A549 (cell line): ENCODE measurements around the gene PDE1C. TPM values are rescaled to one million over a fixed set of nuclear protein-coding genes. Genes with fewer than 3 reads are reported as not detected.

Experiments
- ATAC-seq, 2 experiments: fragments of 200-7000 bp in 1 of 2; fragments of >200 bp in 1 of 2; cut with Nextera tagmentation in 1 of 2; cut with Tn5 transposase in 1 of 2; 3 replicates each; pipeline versions ENCODE4 v1.8.0 to v1.9.1; 2018 to 2020; ENCODE audit warnings: mild to moderate bottlenecking in 1 of 2, moderate library complexity in 1 of 2
- CTCF ChIA-PET: fragments of 300-600 bp; sonication (Branson Sonifier 250); formaldehyde crosslinking; extraction: SDS; loops from one replicate; lab custom pipeline; 2021; ENCODE audit warnings: antibody characterized with exemption, inconsistent platforms; lab: Yijun Ruan, JAX
- POLR2A ChIA-PET: fragments of 350-600 bp; formaldehyde crosslinking; extraction: SDS; loops from one replicate; lab custom pipeline; 2021; ENCODE audit warnings: antibody characterized with exemption, inconsistent platforms; lab: Yijun Ruan, JAX
- DNase-seq, 2 experiments: peaks; one replicate each; pipeline versions ENCODE4 v3.0.0 to v3.0.0-alpha.2; 2011 to 2016; ENCODE audit warnings: low read depth in 1 of 2, low spot score in 1 of 2
- FAIRE-seq: peaks from 2 replicates; lab custom pipeline; 2011; peaks lifted over from hg19 to GRCh38; lab: Jason Lieb, UNC
- H3K27ac ChIP-seq, 2 experiments: fragments of >200 bp; sonication (Bioruptor Twin); formaldehyde crosslinking; 3 replicates each; pipeline ENCODE4 v1.5.1; 2016 to 2017
- H3K4me1 ChIP-seq: fragments of >200 bp; sonication (Bioruptor Twin); formaldehyde crosslinking; 3 replicates; pipeline ENCODE4 v1.6.1; 2016
- H3K4me2 ChIP-seq: fragments of >200 bp; sonication (Bioruptor Twin); formaldehyde crosslinking; 3 replicates; pipeline ENCODE4 v1.6.1; 2016
- H3K4me3 ChIP-seq: fragments of >200 bp; sonication (Bioruptor Twin); formaldehyde crosslinking; 3 replicates; pipeline ENCODE4 v1.5.1; 2016
- H3K9me3 ChIP-seq: fragments of >200 bp; sonication (Bioruptor Twin); formaldehyde crosslinking; 3 replicates; pipeline ENCODE4 v1.6.1; 2016
- BCL3 ChIP-seq: fragments of >200 bp; sonication (Bioruptor Twin); formaldehyde crosslinking; IDR thresholded peaks from 3 replicates; pipeline ENCODE4 v1.6.1; 2016
- CEBPB ChIP-seq, 2 experiments: fragments of >200 bp in 1 of 2; sonication (Bioruptor Twin) in 1 of 2; formaldehyde crosslinking in 1 of 2; IDR thresholded peaks; 2 replicates each; pipeline ENCODE4 v1.6.1; 2012 to 2016
- EHMT2 ChIP-seq: fragments of 200-600 bp; sonication (generic); IDR thresholded peaks from 2 replicates; pipeline ENCODE4 v1.6.1; 2016; ENCODE audit warnings: antibody characterized with exemption, low read depth, mild to moderate bottlenecking, moderate library complexity
- GATA3 ChIP-seq: IDR thresholded peaks from 2 replicates; pipeline ENCODE4 v1.6.1; 2012; ENCODE audit warnings: borderline replicate concordance
- HDAC2 ChIP-seq: fragments of 200-600 bp; sonication (generic); IDR thresholded peaks from 2 replicates; pipeline ENCODE4 v1.6.1; 2016
- HOXA7 ChIP-seq: fragments of 250-450 bp; sonication (Bioruptor Pico); IDR thresholded peaks from 2 replicates; pipeline ENCODE4 v1.5.0; 2020; ENCODE audit warnings: mild to moderate bottlenecking, moderate library complexity
- HOXB13 ChIP-seq: fragments of 250-450 bp; sonication (Bioruptor Pico); IDR thresholded peaks from 2 replicates; pipeline ENCODE4 v1.5.0; 2020; ENCODE audit warnings: low read depth, mild to moderate bottlenecking, moderate library complexity
- HOXB5 ChIP-seq: fragments of 250-450 bp; sonication (Bioruptor Pico); IDR thresholded peaks from 2 replicates; pipeline ENCODE4 v1.5.0; 2020; ENCODE audit warnings: mild to moderate bottlenecking, moderate library complexity
- NR3C1 ChIP-seq: fragments of >200 bp; sonication (Bioruptor Twin); formaldehyde crosslinking; IDR thresholded peaks from 3 replicates; pipeline ENCODE4 v1.6.1; 2017
- RAD21 ChIP-seq, 2 experiments: fragments of >200 bp in 1 of 2; sonication (Bioruptor Twin) in 1 of 2; formaldehyde crosslinking in 1 of 2; IDR thresholded peaks in 1 of 2; conservative IDR thresholded peaks in 1 of 2; 2 replicates in 1 of 2; 3 replicates in 1 of 2; pipeline ENCODE4 v1.6.1; 2012 to 2018; ENCODE audit warnings: inconsistent platforms in 1 of 2
- RARB ChIP-seq: fragments of 250-450 bp; sonication (Bioruptor Pico); IDR thresholded peaks from 2 replicates; pipeline ENCODE4 v1.8.0; 2021; ENCODE audit warnings: mild to moderate bottlenecking, moderate library complexity
- RFX5 ChIP-seq: fragments of 450-650 bp; IDR thresholded peaks from 2 replicates; pipeline ENCODE4 v1.7.1; 2014; ENCODE audit warnings: antibody characterized with exemption, mild to moderate bottlenecking, moderate library complexity
- RNF2 ChIP-seq: fragments of 200-600 bp; sonication (generic); IDR thresholded peaks from 2 replicates; pipeline ENCODE4 v1.6.1; 2016; ENCODE audit warnings: low read depth, mild to moderate bottlenecking, antibody characterized with exemption, moderate library complexity, borderline replicate concordance
- SMC3 ChIP-seq: fragments of >200 bp; sonication (Bioruptor Twin); formaldehyde crosslinking; IDR thresholded peaks from 3 replicates; pipeline ENCODE4 v1.6.1; 2018; ENCODE audit warnings: inconsistent platforms
- TFCP2L1 ChIP-seq: fragments of 250-450 bp; sonication (Bioruptor Pico); IDR thresholded peaks from 2 replicates; pipeline ENCODE4 v1.5.0; 2021; ENCODE audit warnings: mild to moderate bottlenecking
- TP53 ChIP-seq: fragments of 250-450 bp; sonication (Bioruptor Pico); IDR thresholded peaks from 2 replicates; pipeline ENCODE4 v1.5.0; 2021; ENCODE audit warnings: mild to moderate bottlenecking, moderate library complexity
- ZFP36 ChIP-seq: fragments of 450-650 bp; IDR thresholded peaks from 2 replicates; pipeline ENCODE4 v1.6.1; 2014; ENCODE audit warnings: borderline replicate concordance; ENCODE audit not compliant: partially characterized antibody
- WGBS: methylation state at CpG from one replicate; pipeline ENCODE4 v1.1.6; 2017; ENCODE audit errors: missing lambda C conversion rate; 5-methylcytosine and 5-hydroxymethylcytosine counted together
- polyA plus RNA-seq, 4 experiments: library from polyadenylated mRNA; depleted of rRNA in 3 of 4; stranded (reverse); fragments of >200 nt; fragmentation: RNase III in 1 of 4; extraction: RNeasy Plus Mini Kit Qiagen cat#74134 plus additional on column Dnase treatment in 1 of 4; gene quantifications; 2 replicates in 3 of 4; 3 replicates in 1 of 4; pipeline ENCODE4 v1.2.3, GENCODE V29; 2011 to 2017
- TF ChIP-seq, protein P1 (sequence below): fragments of 200-600 bp; sonication (generic); IDR thresholded peaks from 2 replicates; pipeline ENCODE4 v1.6.1; 2016; ENCODE audit warnings: antibody characterized with exemption, mild to moderate bottlenecking, moderate library complexity
- TF ChIP-seq, protein P2 (sequence below): fragments of 150-350 bp; IDR thresholded peaks from 2 replicates; pipeline ENCODE4 v1.6.1; 2014; ENCODE audit warnings: low read depth, mild to moderate bottlenecking, low read length

The PDE1C gene
- polyA plus RNA-seq, 2 of the 4 experiments (the other 2 are of a cell fraction), result 8.0 to 11.0 TPM

GRCh38 chr7:32039000-32039756 is 31.0 kb downstream of the PDE1C start:
- Histone ChIP-seq H3K27ac (peak overlapping the region; percentile 31 to 63), H3K4me1 (peaks cover 92% of the 10 kb centered on the region), H3K4me2 (peak overlapping the region; percentile 40), H3K4me3 (no peak overlapping the region), H3K9me3 (no peaks in the 10 kb centered on the region)
- ATAC-seq (peak; percentile 46 to 67; a peak in 3 of 6 replicates), FAIRE-seq (no peak), DNase-seq (peak in 1 of 2 experiments; percentile 78)
- TF ChIP-seq CEBPB (IDR thresholded peaks at IDR 0.05) (0 out of 4 replicates have a peak, but pooled peaks of 1 of the 2 experiments have one; percentile 8), RAD21 (conservative IDR thresholded peaks at IDR 0.05 in 1 of 2, IDR thresholded peaks at IDR 0.05 in 1 of 2) (peak; percentile 52 to 55; a peak in 4 of 5 replicates), TFCP2L1 (no peak), GATA3 (peak; percentile 68), BCL3 (no peak), SMC3 (peak; percentile 42; the same call in 2 of the 3 replicates)
- POLR2A ChIA-PET, result no interaction called here
- WGBS, result 50% methylated on average over 6 of the region's 6 CpGs
- CTCF ChIA-PET, result interaction anchor here (1.0 to 1.3 kb wide), 3 partner anchors 21 to 165 kb away, joined by 3 to 4 read pairs (median 3); no protein-coding TSS in a partner anchor

- peaks cover 86% of the 10 kb centered on the region for H3K4me1 ChIP-seq
- ChIA-PET POLR2A (no interaction called here), CTCF (interaction anchor here (1.3 kb wide), 2 partner anchors 22 to 167 kb away, joined by 3 to 4 read pairs; no protein-coding TSS in a partner anchor)
- H3K4me3 ChIP-seq, result no peak overlapping the region
- no peak for ATAC-seq
- no peak overlapping the region for H3K4me2 ChIP-seq
- DNase-seq, result no peak
- peak overlapping the region in 1 of 2 experiments; percentile 36; a peak in 3 of 6 replicates for H3K27ac ChIP-seq
- FAIRE-seq, result no peak
- TF ChIP-seq TFCP2L1, result no peak
- TF ChIP-seq HOXA7 (CRISPR knock-in tag), result no peak
- no peak for TF ChIP-seq EHMT2
- no peak for TF ChIP-seq HOXB13 (CRISPR knock-in tag)
- TF ChIP-seq GATA3, result no peak
- H3K9me3 ChIP-seq, result no peaks in the 10 kb centered on the region
Measured at GRCh38 chr7:32037650-32038198, 32.5 kb downstream of the PDE1C start.

DNA sequence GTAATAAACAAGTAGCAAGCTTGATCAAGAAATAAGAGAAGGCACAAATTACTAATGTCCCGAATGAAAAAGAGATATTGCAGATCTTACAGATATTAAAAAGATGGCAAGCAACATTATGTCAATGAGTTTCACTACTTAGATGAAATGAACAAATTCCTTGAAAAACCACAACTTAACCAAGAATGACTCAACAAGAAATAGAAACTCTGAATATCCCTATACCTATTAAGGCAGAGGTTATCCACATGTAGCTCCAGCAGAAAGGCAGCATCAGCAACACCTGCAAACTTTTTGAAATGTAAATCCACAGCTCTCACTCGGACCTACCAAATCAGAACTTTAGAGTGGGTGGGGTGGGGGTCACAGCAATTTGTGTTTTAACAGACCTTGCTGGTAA is 33.6 kb downstream of the PDE1C start:
- peak overlapping the region; percentile 20 to 36; a peak in 4 of 6 replicates for H3K27ac ChIP-seq
- H3K9me3 ChIP-seq, result no peaks in the 10 kb centered on the region
- no peak for DNase-seq
- ATAC-seq, result no peak
- ChIA-PET CTCF (interaction anchor here (1.0 to 1.7 kb wide), 2 partner anchors 23 to 222 kb away, joined by 3 to 4 read pairs; no protein-coding TSS in a partner anchor), POLR2A (no interaction called here)
- WGBS, result 79% methylated on average over 2 of the region's 2 CpGs
- TF ChIP-seq RNF2, result no peak
- peaks cover 77% of the 10 kb centered on the region for H3K4me1 ChIP-seq
- peak overlapping the region; percentile 23; the same call in 2 of the 3 replicates for H3K4me2 ChIP-seq
- no peak overlapping the region for H3K4me3 ChIP-seq
- no peak for FAIRE-seq

DNA sequence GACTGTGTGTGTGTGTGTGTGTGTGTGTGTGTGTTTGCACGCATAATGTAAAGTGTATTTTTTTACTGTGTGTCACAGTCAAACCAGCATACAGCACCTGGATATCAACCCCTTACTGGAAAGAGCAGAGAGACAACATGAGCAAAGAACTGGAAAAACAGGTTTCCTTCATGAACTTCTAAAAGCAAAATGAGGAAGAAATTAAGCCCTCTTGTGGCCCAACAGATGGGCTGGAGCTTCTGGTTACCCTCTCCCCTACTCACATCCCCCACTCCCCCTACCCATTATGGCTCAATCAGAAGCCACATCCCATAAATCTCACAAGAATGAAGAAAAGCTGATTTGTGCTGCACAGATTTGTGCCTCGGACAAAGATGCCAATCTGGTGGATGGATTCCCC is 36.2 kb downstream of the PDE1C start:
- FAIRE-seq (no peak), ATAC-seq (no peak), DNase-seq (no peak)
- ChIA-PET CTCF (interaction anchor here (1.4 to 1.6 kb wide), 2 partner anchors 8 to 11 kb away, joined by 3 to 4 read pairs; no protein-coding TSS in a partner anchor), POLR2A (no interaction called here)
- H3K4me3 ChIP-seq, result no peak overlapping the region
- peak overlapping the region in 1 of 2 experiments; percentile 41; a peak in 1 of 6 replicates for H3K27ac ChIP-seq
- no peak overlapping the region for H3K4me2 ChIP-seq
- no peaks in the 10 kb centered on the region for H3K9me3 ChIP-seq
- peaks cover 62% of the 10 kb centered on the region for H3K4me1 ChIP-seq
- WGBS, result 96% methylated on average over 2 of the region's 2 CpGs
- no peak for TF ChIP-seq RARB (CRISPR knock-in tag)
- TF ChIP-seq RAD21 (conservative IDR thresholded peaks at IDR 0.05 in 1 of 2, IDR thresholded peaks at IDR 0.05 in 1 of 2), result no peak
- no peak for TF ChIP-seq ZFP36
- TF ChIP-seq HOXB5 (CRISPR knock-in tag), result no peak
- TF ChIP-seq BCL3, result no peak
- TF ChIP-seq TP53 (CRISPR knock-in tag), result no peak
- TF ChIP-seq CEBPB (IDR thresholded peaks at IDR 0.05), result no peak
- TF ChIP-seq NR3C1, result no peak
- no peak for TF ChIP-seq HDAC2
- TF ChIP-seq EHMT2, result no peak
- TF ChIP-seq, protein P1, sequence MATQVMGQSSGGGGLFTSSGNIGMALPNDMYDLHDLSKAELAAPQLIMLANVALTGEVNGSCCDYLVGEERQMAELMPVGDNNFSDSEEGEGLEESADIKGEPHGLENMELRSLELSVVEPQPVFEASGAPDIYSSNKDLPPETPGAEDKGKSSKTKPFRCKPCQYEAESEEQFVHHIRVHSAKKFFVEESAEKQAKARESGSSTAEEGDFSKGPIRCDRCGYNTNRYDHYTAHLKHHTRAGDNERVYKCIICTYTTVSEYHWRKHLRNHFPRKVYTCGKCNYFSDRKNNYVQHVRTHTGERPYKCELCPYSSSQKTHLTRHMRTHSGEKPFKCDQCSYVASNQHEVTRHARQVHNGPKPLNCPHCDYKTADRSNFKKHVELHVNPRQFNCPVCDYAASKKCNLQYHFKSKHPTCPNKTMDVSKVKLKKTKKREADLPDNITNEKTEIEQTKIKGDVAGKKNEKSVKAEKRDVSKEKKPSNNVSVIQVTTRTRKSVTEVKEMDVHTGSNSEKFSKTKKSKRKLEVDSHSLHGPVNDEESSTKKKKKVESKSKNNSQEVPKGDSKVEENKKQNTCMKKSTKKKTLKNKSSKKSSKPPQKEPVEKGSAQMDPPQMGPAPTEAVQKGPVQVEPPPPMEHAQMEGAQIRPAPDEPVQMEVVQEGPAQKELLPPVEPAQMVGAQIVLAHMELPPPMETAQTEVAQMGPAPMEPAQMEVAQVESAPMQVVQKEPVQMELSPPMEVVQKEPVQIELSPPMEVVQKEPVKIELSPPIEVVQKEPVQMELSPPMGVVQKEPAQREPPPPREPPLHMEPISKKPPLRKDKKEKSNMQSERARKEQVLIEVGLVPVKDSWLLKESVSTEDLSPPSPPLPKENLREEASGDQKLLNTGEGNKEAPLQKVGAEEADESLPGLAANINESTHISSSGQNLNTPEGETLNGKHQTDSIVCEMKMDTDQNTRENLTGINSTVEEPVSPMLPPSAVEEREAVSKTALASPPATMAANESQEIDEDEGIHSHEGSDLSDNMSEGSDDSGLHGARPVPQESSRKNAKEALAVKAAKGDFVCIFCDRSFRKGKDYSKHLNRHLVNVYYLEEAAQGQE, result no peak
- TF ChIP-seq TFCP2L1, result no peak
- no peak for TF ChIP-seq RFX5
- TF ChIP-seq, protein P2, sequence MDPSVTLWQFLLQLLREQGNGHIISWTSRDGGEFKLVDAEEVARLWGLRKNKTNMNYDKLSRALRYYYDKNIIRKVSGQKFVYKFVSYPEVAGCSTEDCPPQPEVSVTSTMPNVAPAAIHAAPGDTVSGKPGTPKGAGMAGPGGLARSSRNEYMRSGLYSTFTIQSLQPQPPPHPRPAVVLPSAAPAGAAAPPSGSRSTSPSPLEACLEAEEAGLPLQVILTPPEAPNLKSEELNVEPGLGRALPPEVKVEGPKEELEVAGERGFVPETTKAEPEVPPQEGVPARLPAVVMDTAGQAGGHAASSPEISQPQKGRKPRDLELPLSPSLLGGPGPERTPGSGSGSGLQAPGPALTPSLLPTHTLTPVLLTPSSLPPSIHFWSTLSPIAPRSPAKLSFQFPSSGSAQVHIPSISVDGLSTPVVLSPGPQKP, result no peak
